GM13977 (cell line): Measurements from ENCODE around the gene SIRT7.

Experiments used
- DNase-seq: peaks from one replicate; pipeline ENCODE4 v3.0.0; 2012; ENCODE audit warnings: low spot score
- CTCF ChIP-seq: IDR thresholded peaks from 2 replicates; pipeline ENCODE4 v1.5.1; 2012; ENCODE audit warnings: mild to moderate bottlenecking, control low read depth; ENCODE audit not compliant: insufficient read depth; ENCODE audit errors: extremely low read depth, missing control alignments
- in situ Hi-C: fragments of 300-500 bp; cut with MboI; formaldehyde crosslinking; loops from one replicate; pipeline ENCODE4 v1.12.0; 2022; ENCODE audit warnings: low sequenced_read_pairs, low pct_unique_long_range_greater_than_20kb, mixed read lengths, inconsistent platforms; ENCODE audit not compliant: unreplicated experiment

The SIRT7 gene

GRCh38 chr17:81917565-81918332 is at the start of gene SIRT7:
SIRT7 (minus strand) TSS chr17:81918176; CDS start chr17:81918131, 45 bp downstream.
- no peak for TF ChIP-seq CTCF
- in situ Hi-C loops: no loop called here
- peak; percentile 99 for DNase-seq

GRCh38 chr17:81967244-81967532 is 49.2 kb upstream of the SIRT7 start:
- no peak for TF ChIP-seq CTCF
- in situ Hi-C loops: no loop called here
- no peak for DNase-seq

GRCh38 chr17:81966343-81967243 is 48.6 kb upstream of the SIRT7 start:
- peak; percentile 63 for DNase-seq
- in situ Hi-C loops: no loop called here
- TF ChIP-seq CTCF: no peak

- no peak for DNase-seq
- TF ChIP-seq CTCF: no peak
- in situ Hi-C loops: no loop called here
Observed at GRCh38 chr17:81964081-81964849, 46.3 kb upstream of the SIRT7 start.

- in situ Hi-C loops: no loop called here
- TF ChIP-seq CTCF: no peak
- DNase-seq: no peak
Observed at GRCh38 chr17:81962499-81963441, 44.8 kb upstream of the SIRT7 start.
